Measurements from ENCODE around the gene STX18. TPM values are rescaled to one million over a fixed set of nuclear protein-coding genes. Genes with fewer than 3 reads are reported as not detected.

The STX18 gene
- polyA plus RNA-seq, 1 donor from 2014 or later = 28.3 TPM

- Mint-ChIP-seq H3K4me1 (peaks cover 0 to 1% (median 0%) of the 10 kb centered on the region in 3 donors), H3K27me3 (no peaks in the 10 kb centered on the region), H3K4me3 (peak overlapping the region in 2 of 4 donors; percentile 30 to 45), H3K9me3 (no peaks in the 10 kb centered on the region), H3K36me3 (peaks cover 8% of the 10 kb centered on the region), H3K27ac (no peak overlapping the region)
These were observed 103.9 kb downstream of the STX18 start for GRCh38 chr4:4437798-4438470.

- H3K36me3 Mint-ChIP-seq = peaks cover 8% of the 10 kb centered on the region
- no peaks in the 10 kb centered on the region for H3K27me3 Mint-ChIP-seq
- no peak overlapping the region for H3K4me3 Mint-ChIP-seq
- no peak overlapping the region for H3K27ac Mint-ChIP-seq
- H3K4me1 Mint-ChIP-seq = peaks cover 0 to 1% (median 0%) of the 10 kb centered on the region in 3 donors
- H3K9me3 Mint-ChIP-seq = no peaks in the 10 kb centered on the region
These were observed 105.5 kb downstream of the STX18 start for GRCh38 chr4:4436244-4436823.

GRCh38 chr4:4433941-4434340 is 107.9 kb downstream of the STX18 start:
- Mint-ChIP-seq H3K4me1 (peaks cover 0 to 1% (median 0%) of the 10 kb centered on the region in 3 donors), H3K9me3 (no peaks in the 10 kb centered on the region), H3K36me3 (peaks cover 11% of the 10 kb centered on the region), H3K4me3 (no peak overlapping the region), H3K27ac (no peak overlapping the region), H3K27me3 (no peaks in the 10 kb centered on the region)

- Mint-ChIP-seq H3K36me3 (peaks cover 11% of the 10 kb centered on the region), H3K27ac (no peak overlapping the region), H3K9me3 (no peaks in the 10 kb centered on the region), H3K4me3 (peak overlapping the region in 1 of 4 donors; percentile 49), H3K4me1 (no peaks in the 10 kb centered on the region), H3K27me3 (no peaks in the 10 kb centered on the region)
These were observed 109.3 kb downstream of the STX18 start for GRCh38 chr4:4432341-4433125.

- Mint-ChIP-seq H3K27ac (no peak overlapping the region), H3K9me3 (no peaks in the 10 kb centered on the region)
These were observed 111.2 kb downstream of the STX18 start for GRCh38 chr4:4430492-4431195.

GRCh38 chr4:4428966-4429875 is 112.6 kb downstream of the STX18 start:
- Mint-ChIP-seq H3K4me3 (no peak overlapping the region), H3K36me3 (peaks cover 6% of the 10 kb centered on the region), H3K9me3 (no peaks in the 10 kb centered on the region), H3K4me1 (peaks cover 0 to 1% (median 0%) of the 10 kb centered on the region in 3 donors), H3K27ac (no peak overlapping the region), H3K27me3 (no peaks in the 10 kb centered on the region)

More at GRCh38 chr4:4430492-4431195, 111.2 kb downstream of the STX18 start:
- H3K4me3 Mint-ChIP-seq = no peak overlapping the region
- peaks cover 6% of the 10 kb centered on the region for H3K36me3 Mint-ChIP-seq
- no peaks in the 10 kb centered on the region for H3K27me3 Mint-ChIP-seq
- peaks cover 0 to 1% (median 0%) of the 10 kb centered on the region in 3 donors for H3K4me1 Mint-ChIP-seq

GRCh38 chr4:4427886-4428285 is 114.0 kb downstream of the STX18 start:
- Mint-ChIP-seq H3K9me3 (no peaks in the 10 kb centered on the region), H3K36me3 (peaks cover 4% of the 10 kb centered on the region), H3K27me3 (no peaks in the 10 kb centered on the region), H3K4me1 (peaks cover 0 to 1% (median 0%) of the 10 kb centered on the region in 3 donors), H3K4me3 (no peak overlapping the region), H3K27ac (no peak overlapping the region)

- peaks cover 0 to 1% (median 0%) of the 10 kb centered on the region in 3 donors for H3K4me1 Mint-ChIP-seq
- H3K27ac Mint-ChIP-seq = no peak overlapping the region
- H3K36me3 Mint-ChIP-seq = peaks cover 4% of the 10 kb centered on the region
- no peak overlapping the region for H3K4me3 Mint-ChIP-seq
- no peaks in the 10 kb centered on the region for H3K9me3 Mint-ChIP-seq
- no peaks in the 10 kb centered on the region for H3K27me3 Mint-ChIP-seq
These were observed 114.6 kb downstream of the STX18 start for GRCh38 chr4:4427121-4427870.

GRCh38 chr4:4426511-4427120 is 115.2 kb downstream of the STX18 start:
- Mint-ChIP-seq H3K27me3 (no peaks in the 10 kb centered on the region), H3K27ac (peak overlapping the region in 1 of 3 donors; percentile 73)

GRCh38 chr4:4425696-4426095 is 116.2 kb downstream of the STX18 start:
- Mint-ChIP-seq H3K27ac (no peak overlapping the region), H3K27me3 (no peaks in the 10 kb centered on the region), H3K9me3 (no peaks in the 10 kb centered on the region), H3K4me1 (peaks cover 0 to 1% (median 0%) of the 10 kb centered on the region in 3 donors), H3K4me3 (no peak overlapping the region), H3K36me3 (peaks cover 7% of the 10 kb centered on the region)

More at GRCh38 chr4:4426511-4427120, 115.2 kb downstream of the STX18 start:
- Mint-ChIP-seq H3K36me3 (peaks cover 4% of the 10 kb centered on the region), H3K4me1 (peaks cover 0 to 1% (median 0%) of the 10 kb centered on the region in 3 donors), H3K4me3 (no peak overlapping the region), H3K9me3 (no peaks in the 10 kb centered on the region)

GRCh38 chr4:4425119-4425690 is 116.6 kb downstream of the STX18 start:
- Mint-ChIP-seq H3K27ac (no peak overlapping the region), H3K9me3 (no peaks in the 10 kb centered on the region), H3K4me3 (no peak overlapping the region), H3K4me1 (peaks cover 0 to 1% (median 0%) of the 10 kb centered on the region in 3 donors), H3K36me3 (peaks cover 7% of the 10 kb centered on the region), H3K27me3 (no peaks in the 10 kb centered on the region)

- H3K9me3 Mint-ChIP-seq = no peaks in the 10 kb centered on the region
- H3K4me1 Mint-ChIP-seq = peaks cover 0 to 1% (median 0%) of the 10 kb centered on the region in 3 donors
- H3K27ac Mint-ChIP-seq = no peak overlapping the region
- H3K4me3 Mint-ChIP-seq = no peak overlapping the region
- H3K36me3 Mint-ChIP-seq = peaks cover 10% of the 10 kb centered on the region
- no peaks in the 10 kb centered on the region for H3K27me3 Mint-ChIP-seq
These were observed 117.2 kb downstream of the STX18 start for GRCh38 chr4:4424499-4425115.
